Medulla oblongata (tissue), 1 donor: ENCODE results near the gene FGD6.
"Not testable (repeated sequence)": the region's sequence is repeated elsewhere in the genome, so short reads cannot be mapped to it uniquely, and the experiment has no call there.

Source experiments
- DNase-seq: peaks from one replicate; pipeline ENCODE4 v3.0.0-alpha.2; 2015; ENCODE audit errors: extremely low spot score

Gene FGD6

DNA sequence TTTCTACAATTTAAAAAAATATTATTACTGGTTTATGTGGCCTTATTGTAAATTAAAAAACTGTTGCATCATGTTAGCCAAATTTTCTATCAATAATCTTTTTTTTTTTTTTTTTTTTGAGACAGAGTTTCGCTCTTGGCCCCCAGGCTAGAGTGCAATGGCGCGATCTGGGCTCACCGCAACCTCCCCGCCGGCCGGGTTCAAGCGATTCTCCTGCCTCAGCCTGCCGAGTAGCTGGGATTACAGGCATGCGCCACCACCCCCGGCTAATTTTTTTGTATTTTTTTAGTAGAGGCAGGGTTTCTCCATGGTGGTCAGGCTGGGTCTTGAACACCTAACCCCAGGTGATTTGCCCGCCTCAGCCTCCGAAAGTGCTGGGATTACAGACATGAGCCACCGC, 16.9 kb upstream of the FGD6 start:
- DNase-seq: not testable (repeated sequence)

DNA sequence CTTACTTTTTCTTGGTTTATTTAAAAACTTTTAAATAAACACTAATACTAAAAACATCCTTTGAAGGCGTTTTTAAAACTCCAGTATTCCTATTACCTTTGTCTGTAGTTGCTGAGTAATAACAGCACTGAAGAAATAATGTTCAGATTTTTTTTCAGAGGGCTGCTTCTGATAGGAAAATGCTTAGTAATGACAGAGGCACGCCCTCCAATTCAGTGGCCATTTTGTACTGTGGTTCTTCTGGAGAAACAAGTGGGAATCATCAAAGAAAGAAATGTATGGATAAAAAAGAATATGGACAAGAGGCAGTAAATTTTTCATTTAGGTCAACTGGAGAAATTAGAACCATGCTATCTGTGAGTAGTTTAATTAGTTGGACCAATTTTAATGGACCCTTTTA, 13.9 kb upstream of the FGD6 start:
- DNase-seq: no peak

DNA sequence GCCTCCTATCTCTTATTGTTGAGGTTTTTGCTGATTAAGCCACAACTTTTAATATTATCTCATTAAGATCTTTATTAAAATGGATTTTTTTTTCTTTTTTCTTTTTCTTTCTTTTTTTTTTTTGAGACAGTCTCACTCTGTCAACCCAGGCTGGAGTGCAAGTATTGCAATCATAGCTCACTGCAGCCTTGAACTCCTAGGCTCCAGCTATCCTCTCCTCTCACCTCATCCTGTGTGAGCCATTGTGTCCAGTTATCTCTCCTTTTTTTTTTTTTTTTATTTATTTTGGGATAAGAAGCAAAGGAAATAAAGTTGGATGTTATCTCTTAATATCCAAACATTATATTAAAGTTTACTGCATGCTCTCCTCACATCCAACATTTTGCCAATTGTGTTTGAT, 13.0 kb upstream of the FGD6 start:
- DNase-seq: no peak

DNA sequence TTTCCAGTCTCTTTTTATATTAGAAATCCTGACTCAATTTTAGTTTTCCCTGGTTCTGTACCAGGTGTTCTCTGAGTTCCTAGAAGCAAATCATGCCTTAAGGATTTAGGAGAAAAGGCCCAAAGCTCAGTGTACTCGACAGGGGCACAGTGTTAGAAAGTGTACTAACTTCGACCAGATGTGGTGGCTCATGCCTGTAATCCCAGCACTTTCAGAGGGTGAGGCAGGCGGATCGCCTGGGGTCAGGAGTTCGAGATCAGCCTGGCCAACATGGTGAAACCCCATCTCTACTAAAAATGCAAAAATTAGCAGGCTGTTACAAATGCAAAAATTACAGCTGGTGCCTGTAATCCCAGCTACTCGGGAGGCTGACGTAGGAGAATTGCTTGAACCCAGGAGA, 12.4 kb upstream of the FGD6 start:
- no peak for DNase-seq

- no peak for DNase-seq
Observed at GRCh38 chr12:95228617-95229016, 11.3 kb upstream of the FGD6 start.

- DNase-seq: no peak
Observed at GRCh38 chr12:95227818-95228356, 10.6 kb upstream of the FGD6 start.

DNA sequence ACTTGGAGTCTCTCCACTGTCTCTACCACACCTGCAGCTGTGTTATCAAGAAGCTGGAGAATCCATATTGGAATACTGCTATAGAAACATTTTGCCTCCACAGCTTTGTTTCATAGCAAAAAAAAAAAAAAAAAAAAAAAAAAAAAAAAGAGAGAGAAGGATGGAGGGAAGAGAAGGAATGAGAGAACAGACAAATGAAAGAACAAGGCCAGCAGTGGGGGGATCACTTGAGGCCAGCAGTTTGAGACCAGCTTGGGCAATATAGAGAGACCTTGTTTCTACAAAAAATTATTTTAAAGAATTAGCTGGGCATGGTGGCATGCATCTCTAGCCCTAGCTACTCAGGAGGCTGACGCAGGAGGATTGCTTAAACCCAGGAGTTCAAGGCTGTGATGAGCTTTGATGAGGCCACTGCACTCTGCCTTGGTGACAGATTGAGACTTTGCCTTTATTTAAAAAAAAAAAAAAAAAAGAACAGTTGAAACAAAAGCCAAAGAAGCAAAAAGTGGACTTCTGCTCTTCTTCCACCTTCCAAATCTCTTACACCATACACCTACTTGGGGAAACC, 8.5 kb upstream of the FGD6 start:
- DNase-seq: no peak

DNA sequence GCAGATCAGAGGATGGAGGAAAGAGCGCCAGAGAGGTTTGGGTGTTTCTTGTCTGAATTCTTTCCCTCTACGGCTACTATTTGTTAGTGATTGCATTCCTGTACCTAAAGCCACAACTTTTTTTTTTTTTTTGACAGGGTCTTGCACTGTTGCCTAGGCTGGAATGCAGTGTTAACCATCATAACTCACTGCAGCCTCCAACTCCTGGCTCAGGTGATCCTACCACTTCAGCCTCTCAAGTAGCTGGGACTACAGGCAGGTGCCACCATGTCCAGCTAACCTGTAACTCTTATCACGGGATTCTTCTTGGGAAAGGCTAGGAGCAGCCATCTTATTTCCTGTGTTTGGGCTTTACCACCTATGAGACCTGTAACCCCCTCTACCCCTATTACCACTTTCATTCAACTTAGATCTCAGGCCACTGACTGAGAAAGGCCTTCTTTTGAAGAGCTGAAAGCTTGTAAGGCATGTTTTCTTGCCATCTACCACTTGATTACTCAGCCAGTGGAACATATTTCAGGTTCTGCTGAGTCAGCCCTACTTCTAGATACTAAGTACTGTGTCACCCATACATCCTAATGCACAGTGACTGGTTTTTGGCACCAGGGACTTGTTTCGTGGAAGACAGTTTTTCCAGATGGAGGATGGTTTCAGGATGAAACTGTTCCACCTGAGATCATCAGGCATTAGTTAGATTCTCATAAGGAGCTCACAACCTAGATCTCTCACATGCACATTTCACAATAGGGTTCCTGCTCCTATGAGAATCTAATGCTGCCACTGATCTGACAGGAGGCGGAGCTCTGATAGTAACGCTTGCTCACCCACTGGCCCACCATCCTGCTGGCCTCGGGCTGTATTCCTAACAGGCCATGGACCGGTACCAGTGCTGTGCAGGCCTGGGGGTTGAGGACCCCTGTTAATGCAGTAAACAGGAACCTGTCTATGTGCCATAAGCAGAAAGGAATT, 7.2 kb upstream of the FGD6 start:
- DNase-seq: no peak

DNA sequence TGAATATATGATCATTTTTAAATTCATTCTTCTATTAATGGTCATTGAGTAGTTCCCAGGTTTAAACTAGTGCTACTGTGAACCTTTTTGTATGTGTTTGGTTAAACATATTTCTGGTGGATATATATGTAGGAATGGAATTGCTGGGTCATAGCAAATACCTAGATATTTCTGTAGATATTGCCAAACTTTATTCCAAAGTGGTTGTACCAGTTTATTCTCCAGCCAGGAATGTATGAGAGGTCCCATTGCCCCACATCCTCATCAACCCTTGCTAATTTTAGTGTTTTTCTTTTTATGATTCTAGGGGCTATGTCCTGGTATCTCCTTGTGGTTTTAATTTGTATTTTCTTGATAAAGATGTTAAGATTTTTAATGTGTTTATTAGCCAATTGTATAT, 3.5 kb upstream of the FGD6 start:
- no peak for DNase-seq

DNA sequence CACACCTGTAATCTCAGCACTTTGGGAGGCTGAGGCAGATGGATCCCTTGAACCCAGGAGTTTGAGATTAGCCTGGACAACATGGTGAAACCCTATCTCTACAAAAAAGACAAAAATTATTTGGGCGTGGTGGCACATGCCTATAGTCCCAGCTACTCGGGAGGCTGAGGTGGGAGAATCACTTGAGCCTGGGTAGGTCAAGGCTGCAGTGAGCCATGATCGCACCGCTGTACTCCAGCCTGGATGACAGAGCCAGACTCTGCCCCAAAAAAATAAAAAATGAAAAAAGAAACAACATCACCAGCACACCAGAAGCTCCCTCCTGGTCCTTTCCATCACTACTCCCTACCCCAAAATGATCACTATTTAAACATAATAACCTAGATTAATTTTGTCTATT, 2.9 kb upstream of the FGD6 start:
- no peak for DNase-seq

- peak; percentile 59 for DNase-seq
Observed at GRCh38 chr12:95218150-95219133, 1.2 kb upstream of the FGD6 start.

- DNase-seq: peak; percentile 43
Observed at GRCh38 chr12:95216711-95217376, 423 bp downstream of the FGD6 start.

DNA sequence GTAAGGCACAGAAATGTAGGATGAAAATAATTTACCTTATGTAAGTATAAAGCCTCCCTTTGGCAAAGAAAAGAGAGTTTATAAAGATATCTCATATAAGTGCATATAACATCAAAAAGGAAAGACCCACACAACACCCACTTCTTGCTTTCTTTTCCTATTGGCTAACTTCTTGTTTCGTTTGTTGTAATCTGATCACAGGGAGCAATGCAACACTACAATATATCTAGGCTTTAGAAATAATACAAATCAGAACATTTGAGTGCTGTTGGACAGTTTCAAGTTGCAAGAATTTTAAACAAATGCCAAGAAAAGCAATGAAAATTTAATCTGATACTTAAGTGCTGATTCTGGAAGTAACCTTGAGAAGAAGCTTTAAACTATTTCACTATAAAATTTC, 1.3 kb downstream of the FGD6 start:
- DNase-seq: peak; percentile 54

- DNase-seq: no peak
Observed at GRCh38 chr12:95214466-95214865, 2.8 kb downstream of the FGD6 start.

- DNase-seq: no peak
Observed at GRCh38 chr12:95213928-95214327, 3.3 kb downstream of the FGD6 start.

DNA sequence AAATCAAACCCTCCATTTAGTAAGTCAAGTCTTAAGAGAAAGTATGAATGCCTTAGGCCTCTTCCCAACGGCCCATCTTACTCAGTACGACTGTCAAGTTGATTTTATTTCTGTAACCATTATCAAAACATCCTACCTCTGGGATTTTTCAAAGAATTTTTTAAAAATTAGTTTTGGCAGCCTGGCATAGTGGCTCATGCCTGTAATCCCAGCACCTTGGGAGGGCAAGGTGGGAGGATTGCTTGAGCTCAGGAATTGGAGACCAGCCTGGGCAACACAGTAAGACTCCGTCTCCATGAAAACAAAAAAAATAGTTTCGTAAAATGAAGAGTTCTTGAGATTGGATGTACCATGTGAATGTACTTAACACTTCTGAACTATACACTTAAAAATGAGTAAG, 4.1 kb downstream of the FGD6 start:
- DNase-seq: no peak

DNA sequence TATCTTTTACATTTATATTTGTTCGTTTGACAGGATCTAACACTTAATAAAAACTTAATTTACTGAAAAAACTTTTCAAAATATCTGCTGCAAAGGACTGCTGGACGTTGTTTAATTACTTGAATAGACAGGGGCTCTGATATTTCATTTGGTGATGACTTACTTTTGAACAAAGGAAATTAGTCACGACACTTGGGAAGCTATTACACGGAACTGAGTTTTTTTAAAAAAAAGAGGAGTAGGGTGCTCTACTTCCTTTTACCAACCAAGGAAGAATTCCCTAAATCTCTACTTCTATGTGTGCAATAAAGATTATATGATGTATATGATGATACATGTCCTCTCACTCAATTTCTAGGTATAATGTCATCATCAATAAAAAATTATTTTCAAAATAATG, 4.7 kb downstream of the FGD6 start:
- DNase-seq: no peak

DNA sequence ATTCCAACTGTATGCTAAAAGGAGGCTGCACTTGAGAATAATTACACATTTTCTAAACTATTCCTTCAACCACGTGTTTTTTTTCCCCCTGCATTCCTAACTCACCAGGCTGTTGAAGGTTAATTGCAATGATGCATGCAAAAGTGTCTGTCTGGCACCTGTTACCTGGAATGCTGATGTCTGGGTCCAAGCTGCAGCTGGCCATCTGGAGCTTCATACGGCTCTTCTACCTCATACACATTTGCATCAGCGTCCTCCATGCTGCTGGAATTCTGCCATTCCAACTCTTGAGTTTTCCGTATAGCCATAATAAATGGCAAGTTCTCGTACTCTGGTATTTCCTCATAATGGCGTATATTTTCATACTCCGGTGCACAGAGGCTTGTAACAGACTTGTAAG, 8.6 kb downstream of the FGD6 start:
- DNase-seq: no peak

DNA sequence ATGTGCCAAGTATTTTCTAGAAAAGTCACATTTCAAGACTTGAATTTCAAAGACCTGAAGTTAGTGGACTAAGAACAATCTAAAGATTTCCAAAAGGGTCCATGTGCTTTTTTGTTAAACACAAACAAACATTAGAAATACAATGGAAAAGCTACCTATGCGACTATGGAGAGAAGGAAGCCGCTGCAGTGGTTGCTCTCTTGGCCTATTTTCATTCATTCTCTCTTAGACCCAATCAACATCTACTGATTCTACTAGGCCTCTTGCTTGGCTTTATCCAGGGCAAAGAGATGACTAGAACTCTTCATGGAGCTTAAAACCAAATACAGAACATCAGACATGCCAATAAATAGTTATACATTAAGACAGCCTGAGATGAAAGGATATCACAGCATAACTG, 9.9 kb downstream of the FGD6 start:
- no peak for DNase-seq

DNA sequence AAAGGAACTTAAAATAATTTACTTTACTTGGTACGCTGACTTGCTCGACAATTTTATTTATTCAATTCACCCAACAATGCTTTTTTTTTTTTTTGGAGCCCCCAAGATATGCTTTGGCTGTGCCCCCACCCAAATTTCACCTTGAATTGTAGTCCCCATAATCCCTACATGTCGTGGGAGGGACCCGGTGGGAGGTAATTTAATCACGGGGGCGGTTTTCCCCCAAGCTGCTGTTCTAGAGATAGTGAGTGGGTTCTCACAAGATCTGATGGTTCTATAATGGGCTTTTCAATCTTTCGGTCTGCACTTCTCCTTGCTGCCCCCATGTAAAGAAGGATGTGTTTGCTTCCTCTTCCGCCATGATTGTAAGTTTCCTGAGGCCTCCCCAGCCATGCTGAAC, 10.4 kb downstream of the FGD6 start:
- DNase-seq: no peak

DNA sequence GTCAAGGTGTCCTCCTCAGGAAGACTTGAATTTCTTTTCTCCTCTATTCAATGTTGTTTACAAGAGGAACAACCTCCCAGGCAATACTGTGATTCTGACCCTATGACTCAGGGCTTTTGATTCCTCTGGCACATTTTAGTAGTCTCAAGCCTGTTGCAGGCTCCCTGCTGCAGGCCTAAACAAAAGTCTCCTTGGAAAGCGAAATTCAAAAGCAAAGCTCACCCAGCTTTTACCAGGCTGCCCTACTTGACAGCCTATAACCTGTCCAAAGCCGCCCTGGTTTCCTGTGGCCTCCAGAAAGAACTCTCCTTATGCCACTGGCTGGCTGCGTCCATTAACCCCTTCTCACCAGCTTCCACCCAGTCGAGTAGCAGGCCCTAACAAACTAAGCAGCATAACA, 11.6 kb downstream of the FGD6 start:
- peak; percentile 83 for DNase-seq
